ENCODE measurements around the gene KRT81.
"Not testable (repeated sequence)": the region's sequence is repeated elsewhere in the genome, so short reads cannot be mapped to it uniquely, and the experiment has no call there.

The KRT81 gene

GRCh38 chr12:52300796-52301691 lies 9.7 kb upstream of the KRT81 start:
- no peak for DNase-seq (ENCODE audit: extremely low read depth in 1 of 2, low read depth in 1 of 2)

DNA sequence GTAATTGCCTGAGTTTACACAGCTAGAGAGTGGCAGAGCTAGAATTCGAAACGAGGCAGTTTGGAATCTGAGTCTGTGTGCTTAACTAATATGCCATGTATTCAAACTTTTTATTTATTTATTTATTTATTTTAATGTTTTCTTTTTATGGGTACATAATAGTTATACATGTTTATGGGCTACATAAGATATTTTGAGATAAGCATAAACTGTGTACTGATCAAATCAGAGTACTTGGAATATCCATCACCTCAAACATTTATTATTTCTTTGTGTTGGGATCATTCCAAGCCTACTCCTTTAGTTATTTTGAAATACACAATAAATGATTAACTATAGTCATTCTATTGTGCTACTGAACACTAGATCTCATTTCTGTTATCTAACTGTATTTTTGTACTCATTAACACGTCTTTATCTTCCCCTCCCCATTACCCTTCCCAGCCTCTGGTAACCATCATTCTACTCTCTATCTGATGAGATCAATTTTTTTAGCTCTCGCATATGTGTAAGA lies 7.4 kb upstream of the KRT81 start:
- no peak for DNase-seq (ENCODE audit: extremely low read depth in 1 of 2, low read depth in 1 of 2)

DNA sequence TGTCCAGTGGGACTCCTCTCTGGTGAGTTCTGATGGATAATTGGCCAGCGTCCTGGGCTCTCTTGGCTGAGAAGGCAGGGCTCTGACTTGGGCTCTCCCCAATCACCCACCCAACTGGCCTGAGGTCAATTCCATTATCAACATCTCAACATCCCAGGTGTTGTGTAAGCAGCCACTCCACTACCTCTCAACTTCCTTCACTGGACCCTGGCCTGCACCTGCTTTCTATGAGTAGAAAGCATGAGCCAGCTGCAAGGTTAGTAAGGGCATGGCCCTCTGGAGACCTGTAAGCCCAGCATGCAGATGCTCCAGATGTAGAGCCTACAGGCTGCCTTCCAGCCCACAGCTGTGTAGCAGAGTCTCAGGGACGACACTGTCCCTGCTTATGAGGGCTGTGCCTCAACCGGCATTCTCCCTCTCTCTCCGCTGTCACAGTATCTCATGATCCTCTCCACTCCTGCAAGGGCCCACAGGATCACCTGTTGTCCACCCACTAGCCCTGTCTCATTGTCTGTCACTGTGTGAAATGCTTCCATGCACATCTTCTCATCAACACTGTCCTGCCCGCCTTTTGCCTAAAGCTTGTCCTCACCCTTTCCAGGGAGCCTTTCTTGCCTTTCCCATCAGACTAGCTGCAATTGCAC lies 5.4 kb upstream of the KRT81 start:
- DNase-seq (ENCODE audit: extremely low read depth in 1 of 2, low read depth in 1 of 2) = no peak

DNA sequence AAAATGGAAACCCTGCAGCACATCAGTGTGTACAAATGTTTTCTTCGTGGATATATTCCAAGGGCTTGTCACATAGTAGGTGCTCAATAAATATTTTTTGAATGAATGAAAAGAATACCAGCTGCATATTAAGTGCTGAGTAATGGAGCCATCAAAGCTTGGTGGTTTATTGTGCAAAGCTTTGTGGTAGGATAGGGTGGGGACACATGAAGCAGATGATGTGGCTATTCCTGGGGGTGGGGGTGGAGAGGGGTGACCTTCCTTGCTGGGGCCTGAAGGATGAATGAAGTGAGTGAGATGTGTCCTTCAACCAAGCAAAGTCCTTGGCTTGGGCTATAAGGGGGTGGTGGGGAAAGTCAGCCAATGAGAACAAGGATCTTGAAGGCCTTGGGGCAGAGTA lies 4.3 kb upstream of the KRT81 start:
- DNase-seq (ENCODE audit: extremely low read depth in 1 of 2, low read depth in 1 of 2) = no peak

DNA sequence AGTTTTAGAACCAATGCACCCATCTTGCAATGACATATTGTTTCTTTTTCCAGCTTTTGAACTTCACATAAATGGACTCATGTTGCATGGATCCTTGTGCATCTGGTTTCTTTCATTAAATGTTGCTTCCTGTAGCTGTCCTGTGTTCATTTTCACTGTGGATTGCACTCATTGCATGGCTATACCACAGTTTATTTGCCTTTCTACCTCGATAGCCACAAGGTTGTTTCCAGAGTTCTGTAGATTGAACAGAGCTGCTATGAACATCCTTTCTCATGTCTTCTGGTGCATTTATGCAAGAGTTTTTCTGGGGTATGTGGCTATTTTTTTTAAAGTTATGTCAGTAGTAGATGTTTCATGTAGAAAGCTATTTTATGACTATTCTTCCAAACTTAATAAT lies 3.5 kb upstream of the KRT81 start:
- DNase-seq (ENCODE audit: extremely low read depth in 1 of 2, low read depth in 1 of 2) = no peak

GRCh38 chr12:52293926-52294325 lies 2.6 kb upstream of the KRT81 start:
- DNase-seq (ENCODE audit: extremely low read depth in 1 of 2, low read depth in 1 of 2) = no peak

GRCh38 chr12:52290483-52291134 lies 725 bp downstream of the KRT81 start:
- DNase-seq (ENCODE audit: extremely low read depth in 1 of 2, low read depth in 1 of 2) = not testable (repeated sequence)

DNA sequence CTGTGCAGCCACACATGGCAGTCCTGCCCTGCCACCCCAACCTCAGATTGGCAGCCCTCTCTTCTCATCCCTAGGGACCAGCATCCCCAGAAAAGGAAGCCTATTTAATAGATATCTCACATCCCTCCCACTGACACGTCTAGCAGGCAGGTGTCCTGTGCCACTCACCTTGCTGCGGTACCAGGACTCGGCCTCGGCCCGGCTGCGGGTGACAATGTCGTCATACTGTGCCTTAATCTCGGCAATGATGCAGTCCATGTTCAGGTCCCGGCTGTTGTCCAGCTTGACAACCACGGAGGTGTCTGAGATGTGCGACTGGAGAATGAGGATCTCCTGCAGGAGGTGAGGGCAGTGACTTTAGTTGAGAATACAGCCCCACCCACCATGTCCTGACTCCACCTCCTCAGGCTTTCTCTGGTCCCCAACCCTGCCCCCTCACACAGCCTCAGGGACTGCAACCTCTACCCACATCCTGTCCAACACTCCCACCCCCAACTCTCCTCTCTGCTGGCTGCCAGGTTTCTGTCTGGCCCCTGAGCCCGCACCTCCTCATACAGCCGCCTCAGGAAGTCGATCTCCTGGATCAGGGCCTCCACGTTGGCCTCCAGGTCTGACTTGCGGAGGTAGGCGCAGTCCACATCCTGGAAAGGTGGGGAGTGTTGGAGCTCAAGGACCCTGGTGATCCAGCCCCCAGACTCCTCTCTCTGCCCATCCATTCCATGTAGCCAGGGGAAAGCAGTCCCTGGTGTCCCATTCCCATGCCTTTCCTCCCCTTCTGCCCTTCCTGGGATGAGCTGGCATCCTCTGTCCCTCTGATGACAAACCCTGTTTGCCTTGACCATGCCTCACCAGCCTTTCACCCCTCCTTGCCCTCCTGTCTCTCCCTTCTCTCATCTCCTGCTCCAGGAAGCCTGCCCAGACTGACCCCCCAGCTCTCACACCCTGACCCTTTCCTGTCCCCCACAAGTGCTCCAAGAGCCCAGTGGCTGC lies 3.2 kb downstream of the KRT81 start:
- not testable (repeated sequence) for DNase-seq (ENCODE audit: extremely low read depth in 1 of 2, low read depth in 1 of 2)

DNA sequence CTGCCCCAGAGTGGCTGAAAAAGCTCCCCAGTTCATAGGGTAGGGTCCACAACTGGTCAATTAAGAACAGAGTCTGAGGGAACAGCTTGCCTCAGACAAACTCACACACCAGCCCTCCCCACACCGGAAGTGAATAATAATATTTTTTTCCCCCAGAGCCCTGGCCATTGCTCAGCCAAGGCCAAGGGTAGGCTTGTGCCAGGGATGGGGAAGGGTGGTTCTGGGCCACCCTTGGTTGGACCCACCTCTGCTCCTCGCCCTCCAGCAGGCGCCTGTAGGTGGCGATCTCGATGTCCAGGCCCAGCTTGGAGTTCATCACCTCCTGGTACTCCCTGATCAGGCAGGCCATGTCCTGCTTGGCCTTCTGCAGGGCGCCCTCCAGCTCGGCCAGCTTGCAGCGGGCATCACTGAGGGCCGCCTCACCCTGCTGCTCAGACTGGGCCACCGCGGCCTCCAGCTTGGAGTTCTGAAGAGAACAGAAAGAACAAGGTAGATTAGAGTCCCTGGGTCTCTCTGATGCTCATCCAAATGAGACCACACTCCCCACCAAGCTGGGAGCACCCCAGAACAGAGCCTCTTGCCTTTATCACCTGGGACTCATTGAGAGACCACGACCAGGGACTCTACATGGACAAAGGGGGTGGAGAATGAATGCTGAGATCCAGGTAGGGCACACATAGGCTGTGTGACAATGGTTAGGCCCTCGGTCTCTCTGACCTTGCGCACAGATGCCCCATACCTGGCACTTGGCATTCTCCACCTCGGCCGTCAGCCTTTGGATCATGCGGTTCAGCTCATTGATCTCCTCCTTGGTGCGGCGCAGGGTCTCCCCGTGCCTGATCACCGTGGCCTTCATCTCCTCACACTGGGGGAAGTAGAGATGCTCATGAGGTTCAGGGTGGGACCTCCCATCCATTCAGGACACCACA lies 4.2 kb downstream of the KRT81 start:
- DNase-seq (ENCODE audit: extremely low read depth in 1 of 2, low read depth in 1 of 2) = not testable (repeated sequence)

DNA sequence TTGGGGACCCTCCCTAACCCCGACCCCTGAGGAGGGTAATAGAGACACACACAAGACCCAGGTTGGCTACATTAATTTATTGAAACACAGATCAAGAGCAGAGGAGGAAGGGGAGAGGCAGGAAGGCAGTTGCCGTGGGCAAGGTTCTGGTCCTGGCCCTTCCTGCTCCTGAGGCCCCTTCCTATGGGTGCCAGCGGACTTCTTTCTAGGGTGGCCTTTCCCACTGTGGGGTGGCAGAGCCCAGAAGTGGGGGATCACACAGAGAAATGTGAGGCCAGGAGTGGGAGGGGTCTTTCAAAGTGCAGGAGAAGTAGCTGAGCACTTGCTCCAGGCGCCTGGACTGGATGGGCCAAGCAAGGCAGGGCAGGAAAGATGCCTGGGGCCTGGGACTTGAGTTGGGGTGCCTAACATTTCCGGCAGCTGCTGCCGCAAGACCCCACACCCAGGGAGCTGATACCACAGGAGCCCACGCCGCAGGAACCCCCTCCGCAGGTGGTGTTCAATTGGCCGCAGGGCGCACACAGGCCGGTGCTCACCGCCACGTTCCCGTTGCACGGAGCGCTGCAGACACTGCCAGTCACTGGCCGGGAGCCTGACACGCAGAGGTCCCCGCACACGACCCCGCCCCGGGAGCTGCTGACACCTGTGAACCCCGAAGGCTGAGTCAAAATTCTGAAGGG lies 5.3 kb downstream of the KRT81 start:
- DNase-seq (ENCODE audit: extremely low read depth in 1 of 2, low read depth in 1 of 2) = no peak

DNA sequence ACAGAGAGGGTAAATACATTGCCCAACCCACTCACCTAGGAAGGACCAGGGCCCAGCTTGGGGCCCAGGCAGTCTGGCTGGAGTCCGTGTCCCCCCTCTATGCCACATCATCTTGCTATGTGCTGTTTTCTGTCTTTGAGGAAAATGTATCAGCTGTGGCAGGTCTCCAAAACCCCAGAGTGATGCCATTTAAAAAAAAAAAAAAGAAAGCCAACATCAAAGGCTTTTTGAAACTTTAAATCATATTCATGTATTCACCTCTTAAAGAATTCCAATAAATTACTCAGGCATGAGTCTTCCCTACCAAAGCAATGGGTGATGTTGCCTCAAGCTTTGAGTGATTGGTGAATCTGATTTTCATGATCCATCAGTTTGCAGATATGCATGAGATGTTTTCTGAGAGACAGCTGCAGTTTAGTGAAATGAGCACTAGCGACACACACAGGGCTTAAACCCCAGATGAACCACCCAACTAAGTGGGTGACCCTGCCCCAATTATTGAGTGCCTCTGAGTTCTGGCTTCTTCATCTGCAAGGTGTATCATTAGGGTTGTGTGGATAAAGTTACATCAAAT lies 6.1 kb downstream of the KRT81 start:
- DNase-seq (ENCODE audit: extremely low read depth in 1 of 2, low read depth in 1 of 2) = no peak

GRCh38 chr12:52284562-52285171 lies 6.7 kb downstream of the KRT81 start:
- no peak for DNase-seq (ENCODE audit: extremely low read depth in 1 of 2, low read depth in 1 of 2)

DNA sequence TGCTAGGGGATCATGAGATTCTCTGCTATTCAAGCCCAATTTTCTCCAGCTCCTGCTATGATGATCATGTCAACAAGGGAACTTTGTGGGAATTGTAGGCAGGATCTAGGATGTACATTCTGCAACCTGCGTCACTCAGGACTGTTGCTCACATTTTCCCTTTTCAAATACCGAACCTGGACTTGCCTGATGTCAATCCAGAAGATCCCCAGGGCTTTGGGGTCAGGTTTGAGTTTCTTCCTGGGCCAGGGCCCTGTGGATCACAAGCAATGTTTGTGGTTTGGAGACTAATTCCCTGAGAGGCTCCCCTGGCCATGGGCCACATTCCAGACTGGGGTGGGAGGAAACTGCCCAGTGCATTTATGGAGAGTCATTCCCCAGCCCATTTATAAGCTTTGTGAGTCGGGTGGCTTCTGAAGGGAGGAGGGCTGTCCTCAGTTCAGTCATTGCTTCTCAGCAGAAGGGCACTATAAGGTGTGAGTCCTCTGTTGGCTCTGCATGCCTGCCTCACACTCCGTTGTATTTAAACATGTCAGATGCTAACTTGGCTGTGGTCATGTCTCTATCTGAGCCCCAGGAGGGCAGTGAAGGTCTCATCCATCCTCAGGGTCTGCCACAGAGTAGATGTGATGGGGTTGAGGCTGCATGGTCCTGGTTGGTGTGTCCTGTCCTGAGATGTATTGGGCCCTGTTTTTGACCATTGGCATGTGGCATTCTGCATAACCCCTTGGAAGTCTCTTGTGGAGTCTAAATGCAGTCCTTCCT lies 10.4 kb downstream of the KRT81 start:
- no peak for DNase-seq (ENCODE audit: extremely low read depth in 1 of 2, low read depth in 1 of 2)

DNA sequence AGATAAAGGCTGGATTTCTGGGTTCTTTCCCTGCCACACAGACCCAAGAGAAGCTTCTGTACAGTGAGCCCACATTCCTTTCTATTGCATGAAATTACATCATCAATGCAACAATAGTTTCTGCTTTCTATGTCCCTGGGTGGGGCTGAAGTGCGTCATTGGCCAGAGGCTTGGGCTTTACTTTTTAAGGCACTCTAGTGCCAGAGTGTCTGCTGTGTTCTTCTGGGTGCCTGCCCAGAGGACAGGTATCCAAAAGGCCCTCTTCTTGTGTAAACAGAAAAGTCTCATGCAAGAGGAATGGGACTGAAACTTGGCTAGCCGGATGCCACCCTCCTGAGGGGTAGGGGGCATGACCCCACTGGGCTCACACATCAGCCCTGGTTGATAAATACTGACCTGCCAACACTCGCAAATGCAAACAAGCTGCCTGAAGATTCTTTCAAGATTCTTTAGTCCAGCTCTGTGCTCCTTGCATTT lies 11.0 kb downstream of the KRT81 start:
- DNase-seq (ENCODE audit: extremely low read depth in 1 of 2, low read depth in 1 of 2) = no peak

DNA sequence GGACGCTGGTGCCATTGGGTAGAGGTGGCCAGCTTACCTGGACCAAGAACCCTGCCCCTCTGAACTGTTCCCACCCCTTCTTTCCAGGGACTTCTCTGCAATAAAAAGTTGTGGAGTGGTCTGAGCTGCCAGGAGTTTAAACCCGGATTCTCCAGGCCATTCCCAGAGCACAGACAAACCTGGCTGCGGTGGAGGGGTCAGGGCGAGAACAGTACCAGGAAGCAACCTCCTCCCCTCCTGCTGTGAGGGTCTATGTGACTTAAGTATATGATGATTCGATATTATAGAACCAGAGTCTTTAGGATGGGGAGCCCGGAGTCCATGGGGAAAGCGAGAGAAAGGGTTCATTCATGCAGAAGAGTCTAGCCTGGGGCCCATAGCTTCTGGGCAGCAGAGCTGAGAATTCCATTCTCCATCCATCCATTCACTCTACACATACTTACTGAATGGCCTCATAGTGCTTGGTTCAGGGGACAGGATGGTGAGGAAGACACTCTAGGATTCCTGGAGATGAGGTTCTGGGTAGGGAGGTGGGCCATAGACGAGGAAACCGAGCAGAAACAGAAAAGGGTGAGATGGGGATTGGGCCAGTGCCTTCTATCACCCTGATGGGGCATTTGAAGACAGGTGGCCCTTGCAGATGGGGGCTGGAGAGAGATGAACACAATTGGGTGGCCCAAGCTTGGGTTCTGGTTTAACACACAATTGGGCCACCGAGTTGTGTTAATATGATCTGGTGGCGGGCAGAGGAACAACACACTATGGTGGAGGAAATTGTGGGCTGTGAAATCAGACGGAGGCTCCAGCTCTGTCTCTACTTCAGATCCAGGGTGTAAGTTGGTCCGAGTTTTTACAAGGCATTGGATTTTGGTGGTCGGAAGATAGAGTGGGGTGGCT lies 11.7 kb downstream of the KRT81 start:
- no peak for DNase-seq (ENCODE audit: extremely low read depth in 1 of 2, low read depth in 1 of 2)
